GM18907 (cell line): Measurements from ENCODE around the gene GUK1.
"Not testable (repeated sequence)": the region's sequence is repeated elsewhere in the genome, so short reads cannot be mapped to it uniquely, and the experiment has no call there.

Source experiments
- ATAC-seq: cut with Tn5 transposase; IDR thresholded peaks from one replicate; pipeline ENCODE4 v1.9.1; 2021; ENCODE audit warnings: mild to moderate bottlenecking, moderate library complexity; ENCODE audit not compliant: unreplicated experiment

Gene GUK1

GRCh38 chr1:228104526-228105269, 35.4 kb upstream of the GUK1 start:
- ATAC-seq = no peak

GRCh38 chr1:228105270-228105995, 34.6 kb upstream of the GUK1 start:
- no peak for ATAC-seq

GRCh38 chr1:228105996-228106799, 33.9 kb upstream of the GUK1 start:
- no peak for ATAC-seq

GRCh38 chr1:228106800-228107054, 33.4 kb upstream of the GUK1 start:
- ATAC-seq = no peak

GRCh38 chr1:228107636-228108035, 32.4 kb upstream of the GUK1 start:
- no peak for ATAC-seq

GRCh38 chr1:228108055-228108690, 31.9 kb upstream of the GUK1 start:
- no peak for ATAC-seq

- no peak for ATAC-seq
Measured at GRCh38 chr1:228108742-228109072, 31.4 kb upstream of the GUK1 start.

- ATAC-seq = peak; percentile 91
Measured at GRCh38 chr1:228109073-228109961, 30.8 kb upstream of the GUK1 start, which contains the start of gene MRPL55. Gene MRPL55, minus strand, starts transcription at chr1:228109299. Its CDS starts 1,039 bp downstream, at chr1:228108260.

- no peak for ATAC-seq
Measured at GRCh38 chr1:228109962-228110488, 30.1 kb upstream of the GUK1 start.

GRCh38 chr1:228110556-228110955, 29.5 kb upstream of the GUK1 start:
- no peak for ATAC-seq

GRCh38 chr1:228111315-228111714, 28.8 kb upstream of the GUK1 start:
- ATAC-seq = not testable (repeated sequence)

- ATAC-seq = no peak
Measured at GRCh38 chr1:228112167-228112566, 27.9 kb upstream of the GUK1 start.

GRCh38 chr1:228112617-228113016, 27.5 kb upstream of the GUK1 start:
- no peak for ATAC-seq

GRCh38 chr1:228114827-228115226, 25.3 kb upstream of the GUK1 start:
- no peak for ATAC-seq

- ATAC-seq = no peak
Measured at GRCh38 chr1:228117335-228117734, 22.7 kb upstream of the GUK1 start.

- ATAC-seq = no peak
Measured at GRCh38 chr1:228118040-228118439, 22.0 kb upstream of the GUK1 start.

- ATAC-seq = no peak
Measured at GRCh38 chr1:228120351-228120750, 19.7 kb upstream of the GUK1 start.

- no peak for ATAC-seq
Measured at GRCh38 chr1:228120857-228121489, 19.1 kb upstream of the GUK1 start.

GRCh38 chr1:228122921-228123441, 17.1 kb upstream of the GUK1 start:
- ATAC-seq = no peak
